Measurements from ENCODE around the gene IRAK1.

DNA sequence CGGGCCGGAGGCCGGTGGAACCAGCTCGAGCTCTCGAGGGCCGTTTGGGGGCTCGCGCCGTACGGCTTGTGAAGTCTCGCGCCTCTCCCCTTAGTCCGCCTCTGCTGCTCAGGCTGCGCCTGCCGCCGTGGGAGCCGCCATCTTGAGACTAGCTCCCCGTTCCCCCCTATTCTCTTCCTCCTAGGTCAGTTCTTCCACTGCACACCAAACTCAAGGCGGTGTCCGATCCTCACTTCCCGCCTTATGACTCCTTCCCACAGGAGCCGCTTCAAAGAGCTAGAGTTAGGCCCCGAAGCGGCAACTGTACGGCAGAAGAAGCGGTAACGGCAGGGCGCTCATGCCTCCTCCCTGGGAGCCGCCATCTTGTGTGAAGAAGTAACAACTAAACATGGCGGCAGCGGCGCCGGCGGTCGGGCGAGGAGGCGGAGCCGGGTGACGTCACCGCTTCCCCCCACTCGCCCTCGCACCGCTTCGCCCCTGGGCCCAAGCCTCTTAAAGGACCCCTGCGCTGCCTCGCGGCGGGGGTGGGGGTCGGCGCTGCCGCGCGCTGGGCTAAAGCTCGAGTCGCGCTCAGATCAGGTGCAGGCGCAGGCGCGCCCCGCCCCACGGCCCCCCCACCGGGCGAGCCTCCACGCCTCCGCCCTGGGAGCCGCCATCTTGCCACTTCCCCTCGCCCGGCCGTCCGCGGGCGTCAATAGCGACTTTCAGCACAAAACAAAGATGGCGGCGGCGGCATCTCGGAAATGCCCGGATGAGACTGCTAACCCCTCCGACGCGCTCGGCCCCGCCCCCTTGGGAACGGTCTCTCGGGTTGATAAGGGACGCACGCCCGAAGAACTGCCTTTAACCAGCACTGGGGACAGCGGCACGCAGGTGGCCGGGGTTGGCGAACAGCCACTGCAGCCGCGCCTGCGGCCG, 48.0 kb downstream of the IRAK1 start, which contains the start of gene HCFC1:
- no peak for TF ChIP-seq CTCF (optimal IDR thresholded peaks at IDR 0.05 in 1 of 3, IDR thresholded peaks at IDR 0.05 in 1 of 3, conservative IDR thresholded peaks at IDR 0.05 in 1 of 3; ENCODE audit: extremely low read depth in 1 of 3, insufficient read depth in 2 of 3, low read length in 3 of 3)
- no peak for TF ChIP-seq EZH2 (IDR thresholded peaks at IDR 0.05; ENCODE audit: low read length)

Measured in keratinocyte (primary cell).